22Rv1 (cell line): ENCODE data around the gene EVA1C.

ENCODE experiments used
- CTCF ChIP-seq: fragments of 450-650 bp; IDR thresholded peaks from 2 replicates; pipeline ENCODE4 v1.5.1; 2017; ENCODE audit warnings: mild to moderate bottlenecking
- ZFX ChIP-seq: fragments of 450-650 bp; IDR thresholded peaks from 2 replicates; pipeline ENCODE4 v1.6.1; 2017; ENCODE audit warnings: antibody characterized with exemption, borderline replicate concordance

GRCh38 chr21:32516756-32517649, 104.5 kb downstream of the EVA1C start:
- TF ChIP-seq CTCF (no peak), ZFX (no peak)
